Smooth muscle cell (in vitro differentiated cells): ENCODE measurements around the gene SLC28A1. TPM values are rescaled to one million over a fixed set of nuclear protein-coding genes. Genes with fewer than 3 reads are reported as not detected.

Source experiments
- DNase-seq: peaks from one replicate; lab custom pipeline; 2025; ENCODE audit not compliant: unreplicated experiment; lab: John Stamatoyannopoulos, UW
- H2AFZ ChIP-seq: fragments of 200-600 bp; sonication (generic); 2 replicates; pipeline ENCODE4 v1.6.0; 2016; ENCODE audit warnings: antibody characterized with exemption, low read depth, mild to moderate bottlenecking
- H3F3A ChIP-seq: fragments of 200-600 bp; sonication (generic); 2 replicates; pipeline ENCODE4 v1.6.0; 2017; ENCODE audit warnings: antibody characterized with exemption, low read depth
- H3K27ac ChIP-seq: fragments of 200-600 bp; sonication (generic); 2 replicates; pipeline ENCODE4 v1.5.1; 2016; ENCODE audit warnings: low read depth, mild to moderate bottlenecking
- H3K27me3 ChIP-seq: fragments of 200-600 bp; sonication (generic); 2 replicates; pipeline ENCODE4 v1.6.1; 2016; ENCODE audit warnings: low read depth, mild to moderate bottlenecking
- H3K36me3 ChIP-seq: fragments of 200-600 bp; sonication (generic); 2 replicates; pipeline ENCODE4 v1.5.1; 2016; ENCODE audit warnings: low read depth
- H3K4me1 ChIP-seq: fragments of 200-600 bp; sonication (generic); 2 replicates; pipeline ENCODE4 v1.5.1; 2016; ENCODE audit warnings: low read depth
- H3K4me2 ChIP-seq: fragments of 200-600 bp; sonication (generic); 2 replicates; pipeline ENCODE4 v1.6.0; 2016; ENCODE audit warnings: mild to moderate bottlenecking
- H3K4me3 ChIP-seq: fragments of 200-600 bp; sonication (generic); 2 replicates; pipeline ENCODE4 v1.5.1; 2016; ENCODE audit warnings: mild to moderate bottlenecking
- H3K79me2 ChIP-seq: fragments of 200-600 bp; sonication (generic); 2 replicates; pipeline ENCODE4 v1.6.0; 2016; ENCODE audit warnings: low read depth, mild to moderate bottlenecking
- H3K9ac ChIP-seq: fragments of 200-600 bp; sonication (generic); 2 replicates; pipeline ENCODE4 v1.6.0; 2016; ENCODE audit warnings: low read depth
- H3K9me3 ChIP-seq: fragments of 200-600 bp; sonication (generic); replicated peaks from 2 replicates; pipeline ENCODE4 v1.5.1; 2016; ENCODE audit warnings: low read depth
- H4K20me1 ChIP-seq: fragments of 200-600 bp; sonication (generic); 2 replicates; pipeline ENCODE4 v1.6.0; 2016; ENCODE audit warnings: low read depth
- WGBS: methylation state at CpG from one replicate; pipeline ENCODE4 v1.1.7; 2016; ENCODE audit warnings: low lambda C conversion rate; 5-methylcytosine and 5-hydroxymethylcytosine counted together
- polyA plus RNA-seq: library from polyadenylated mRNA; unstranded; fragments of >200 nt; fragmentation: Nextera tagmentation; extraction: Ambion mirVana; gene quantifications from 2 replicates; pipeline ENCODE4 v1.2.1, GENCODE V29; 2016
- total RNA-seq: library from RNA; depleted of rRNA; stranded (reverse); fragments of >200 nt; gene quantifications from 2 replicates; pipeline ENCODE4 v1.2.3, GENCODE V29; 2014
- TF ChIP-seq, protein P1 (sequence below): fragments of 200-600 bp; sonication (generic); IDR thresholded peaks from 2 replicates; pipeline ENCODE4 v1.5.1; 2017; ENCODE audit warnings: borderline replicate concordance, mild to moderate bottlenecking, antibody characterized with exemption; ENCODE audit not compliant: insufficient read depth, poor library complexity, severe bottlenecking

SLC28A1 gene
- total and polyA plus RNA-seq, 2 experiments from 2014 or later, result 0.09 TPM; not detected in 1

DNA sequence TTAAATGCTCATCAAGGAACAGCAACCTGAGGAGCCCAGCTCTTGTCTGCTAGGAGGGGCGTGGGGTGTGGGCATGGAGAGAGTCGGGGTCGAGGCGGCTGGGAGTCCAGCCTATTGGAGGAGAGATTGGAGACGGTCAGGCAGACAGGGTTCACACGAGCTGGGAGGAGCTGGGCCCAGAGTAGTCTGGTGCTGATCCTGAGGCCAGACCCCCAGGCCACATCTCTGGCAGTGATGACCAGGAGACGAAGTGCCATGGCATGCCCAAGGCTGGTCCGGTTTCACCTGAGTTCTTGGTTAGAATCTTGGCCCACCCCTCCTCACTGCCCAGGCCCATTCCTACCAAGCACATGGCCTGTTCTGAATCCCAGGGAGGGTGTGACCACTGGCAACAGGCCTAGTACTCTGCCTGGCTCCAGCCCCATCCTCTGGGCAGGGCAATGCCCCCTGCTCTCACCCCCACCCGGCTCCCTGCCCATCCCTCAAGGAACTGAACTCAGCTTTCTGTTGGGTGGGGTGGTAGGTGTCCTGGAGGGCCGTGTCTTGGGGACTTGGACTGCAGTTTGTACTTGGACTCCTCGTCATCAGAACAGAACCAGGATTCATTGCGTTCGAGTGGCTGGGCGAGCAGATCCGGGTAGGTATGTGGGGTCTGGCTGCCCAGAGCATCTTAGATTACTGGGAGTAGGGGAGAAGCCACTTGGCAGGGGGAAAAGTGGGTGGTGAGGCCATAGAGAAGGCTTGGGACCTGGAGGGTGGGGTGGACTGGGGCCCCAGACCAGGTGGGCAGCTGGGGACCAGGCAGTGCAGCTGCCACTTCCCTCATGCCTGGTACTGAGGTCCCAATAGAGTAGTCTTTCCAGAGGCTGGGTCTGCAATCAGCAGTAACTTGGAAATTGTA is 20.8 kb downstream of the SLC28A1 start:
- H3K4me2 ChIP-seq, result no peak overlapping the region
- no peak overlapping the region for H3K9ac ChIP-seq
- 93% methylated on average over 15 of the region's 15 CpGs for WGBS

DNA sequence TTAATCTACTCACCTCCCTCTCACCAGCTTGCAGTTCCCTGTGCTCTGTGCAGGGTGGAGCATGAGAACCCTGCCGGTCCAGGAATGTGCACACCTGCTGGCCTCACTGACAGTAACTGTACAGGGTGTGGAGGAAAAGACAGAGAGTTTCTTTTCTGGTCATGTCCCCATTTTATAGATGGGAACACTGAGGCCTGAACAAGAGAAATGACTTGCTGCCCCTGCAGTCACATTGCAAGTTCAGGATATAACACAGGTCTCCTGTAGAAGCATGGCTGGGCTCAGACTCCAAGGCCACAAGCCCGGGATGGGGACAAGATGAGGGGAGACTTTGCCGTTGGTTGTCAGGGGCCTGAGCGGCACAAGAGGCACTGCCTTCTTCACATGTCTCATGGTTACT is 23.3 kb downstream of the SLC28A1 start:
- no peaks in the 10 kb centered on the region for H3K36me3 ChIP-seq
- H3K4me3 ChIP-seq, result no peak overlapping the region

More for the DNA sequence above, 20.8 kb downstream of the SLC28A1 start:
- no peaks in the 10 kb centered on the region for H3K27me3 ChIP-seq
- no peaks in the 10 kb centered on the region for H3F3A ChIP-seq
- H3K4me3 ChIP-seq, result no peak overlapping the region
- H4K20me1 ChIP-seq, result no peaks in the 10 kb centered on the region
- H3K36me3 ChIP-seq, result no peaks in the 10 kb centered on the region
- H3K4me1 ChIP-seq, result peaks cover 6% of the 10 kb centered on the region
- no peak for DNase-seq
- no peaks in the 10 kb centered on the region for H3K79me2 ChIP-seq
- no peak overlapping the region for H3K27ac ChIP-seq
- no peaks in the 10 kb centered on the region for H3K9me3 ChIP-seq
- TF ChIP-seq, protein P1, sequence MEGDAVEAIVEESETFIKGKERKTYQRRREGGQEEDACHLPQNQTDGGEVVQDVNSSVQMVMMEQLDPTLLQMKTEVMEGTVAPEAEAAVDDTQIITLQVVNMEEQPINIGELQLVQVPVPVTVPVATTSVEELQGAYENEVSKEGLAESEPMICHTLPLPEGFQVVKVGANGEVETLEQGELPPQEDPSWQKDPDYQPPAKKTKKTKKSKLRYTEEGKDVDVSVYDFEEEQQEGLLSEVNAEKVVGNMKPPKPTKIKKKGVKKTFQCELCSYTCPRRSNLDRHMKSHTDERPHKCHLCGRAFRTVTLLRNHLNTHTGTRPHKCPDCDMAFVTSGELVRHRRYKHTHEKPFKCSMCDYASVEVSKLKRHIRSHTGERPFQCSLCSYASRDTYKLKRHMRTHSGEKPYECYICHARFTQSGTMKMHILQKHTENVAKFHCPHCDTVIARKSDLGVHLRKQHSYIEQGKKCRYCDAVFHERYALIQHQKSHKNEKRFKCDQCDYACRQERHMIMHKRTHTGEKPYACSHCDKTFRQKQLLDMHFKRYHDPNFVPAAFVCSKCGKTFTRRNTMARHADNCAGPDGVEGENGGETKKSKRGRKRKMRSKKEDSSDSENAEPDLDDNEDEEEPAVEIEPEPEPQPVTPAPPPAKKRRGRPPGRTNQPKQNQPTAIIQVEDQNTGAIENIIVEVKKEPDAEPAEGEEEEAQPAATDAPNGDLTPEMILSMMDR, result no peak
- H2AFZ ChIP-seq, result no peak overlapping the region

DNA sequence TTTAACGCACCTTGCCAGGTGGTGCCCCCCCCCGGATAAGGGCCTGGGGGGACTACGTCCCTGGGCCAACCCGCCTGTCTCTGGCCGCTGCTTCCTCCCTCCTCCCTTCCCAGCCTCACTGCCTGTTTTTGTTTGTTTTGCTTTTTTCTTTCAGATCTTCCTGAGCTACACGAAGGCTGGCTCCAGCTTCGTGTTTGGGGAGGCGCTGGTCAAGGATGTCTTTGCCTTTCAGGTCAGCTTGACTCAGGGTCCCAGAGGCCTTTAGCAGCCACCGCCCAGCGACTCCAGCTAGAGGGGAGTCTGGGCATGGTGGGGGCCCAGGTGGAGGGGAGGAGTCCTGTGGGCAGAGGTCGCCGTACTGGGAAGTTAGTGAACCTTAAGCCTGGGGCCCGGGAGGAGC is 24.1 kb downstream of the SLC28A1 start:
- DNase-seq, result no peak
- Histone ChIP-seq H3K4me3 (no peak overlapping the region), H3K4me1 (peaks cover 9% of the 10 kb centered on the region), H3F3A (no peaks in the 10 kb centered on the region), H3K27ac (no peak overlapping the region), H3K9ac (no peak overlapping the region), H3K79me2 (no peaks in the 10 kb centered on the region), H3K4me2 (no peak overlapping the region), H3K9me3 (no peaks in the 10 kb centered on the region), H3K36me3 (no peaks in the 10 kb centered on the region), H2AFZ (no peak overlapping the region), H4K20me1 (no peaks in the 10 kb centered on the region), H3K27me3 (no peaks in the 10 kb centered on the region)
- TF ChIP-seq, protein P1, result no peak
- 75% methylated on average over 13 of the region's 13 CpGs for WGBS

More for the DNA sequence above, 23.3 kb downstream of the SLC28A1 start:
- TF ChIP-seq, protein P1, result no peak
- H3K9ac ChIP-seq, result no peak overlapping the region
- WGBS, result 93% methylated on average over 4 of the region's 4 CpGs
- no peak overlapping the region for H3K4me2 ChIP-seq
- DNase-seq, result no peak
- H3K4me1 ChIP-seq, result peaks cover 9% of the 10 kb centered on the region
- H3K9me3 ChIP-seq, result no peaks in the 10 kb centered on the region
- no peaks in the 10 kb centered on the region for H3K79me2 ChIP-seq
- H3K27ac ChIP-seq, result no peak overlapping the region
- H2AFZ ChIP-seq, result no peak overlapping the region
- H3K27me3 ChIP-seq, result no peaks in the 10 kb centered on the region
- H3F3A ChIP-seq, result no peaks in the 10 kb centered on the region
- no peaks in the 10 kb centered on the region for H4K20me1 ChIP-seq
